ENCODE data around the gene PCDHGB2.
"Not testable (repeated sequence)": the region's sequence is repeated elsewhere in the genome, so short reads cannot be mapped to it uniquely, and the experiment has no call there.

The PCDHGB2 gene

DNA sequence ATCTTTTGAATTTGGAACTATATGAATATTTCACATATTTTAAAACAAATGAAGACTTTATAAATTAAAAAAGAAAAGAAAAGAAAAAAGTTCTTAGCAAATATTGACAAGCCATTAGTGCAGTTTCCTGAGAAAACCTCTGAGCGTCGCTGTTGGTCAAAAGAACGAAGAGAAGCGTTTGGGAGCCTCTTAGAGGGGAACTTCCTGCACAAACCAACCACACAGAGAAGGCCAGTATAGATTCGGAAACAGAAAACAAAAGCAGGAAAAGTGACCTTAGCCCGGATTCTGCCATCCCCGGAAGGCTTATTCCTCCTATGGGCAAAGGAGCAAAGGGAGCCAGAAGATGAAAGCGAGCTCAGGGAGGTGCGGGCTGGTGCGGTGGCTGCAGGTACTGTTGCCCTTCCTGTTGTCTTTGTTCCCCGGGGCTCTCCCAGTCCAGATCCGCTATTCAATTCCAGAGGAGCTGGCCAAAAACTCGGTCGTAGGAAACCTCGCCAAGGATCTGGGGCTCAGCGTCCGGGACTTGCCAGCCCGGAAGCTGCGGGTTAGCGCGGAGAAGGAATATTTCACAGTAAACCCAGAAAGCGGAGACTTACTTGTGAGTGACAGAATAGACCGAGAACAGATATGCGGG lies at the start of gene PCDHGB2:
Gene PCDHGB2 (plus strand): TSS at position 205 of the 637 bp plus-strand sequence. CDS start 142 bp downstream, at position 347.
- DNase-seq = no peak

DNA sequence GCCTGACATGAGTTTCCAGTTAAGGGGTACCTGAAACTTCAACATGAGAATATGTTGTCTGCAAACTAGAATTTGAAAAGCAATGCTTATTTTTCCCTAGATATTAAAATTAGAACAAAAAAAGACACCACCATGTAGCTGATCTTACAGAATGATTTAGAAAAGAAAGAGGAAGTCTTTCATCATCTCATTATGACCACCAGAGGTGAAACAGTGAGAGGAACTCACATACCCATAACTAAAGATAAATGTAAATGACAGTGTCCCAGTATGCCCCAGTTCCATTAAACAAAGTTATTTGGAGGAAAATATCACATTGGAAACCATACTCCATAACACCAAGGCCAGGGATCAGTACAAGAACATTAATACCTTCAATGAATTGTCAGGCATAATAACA lies 46.1 kb upstream of the PCDHGB2 start:
- DNase-seq = no peak

DNA sequence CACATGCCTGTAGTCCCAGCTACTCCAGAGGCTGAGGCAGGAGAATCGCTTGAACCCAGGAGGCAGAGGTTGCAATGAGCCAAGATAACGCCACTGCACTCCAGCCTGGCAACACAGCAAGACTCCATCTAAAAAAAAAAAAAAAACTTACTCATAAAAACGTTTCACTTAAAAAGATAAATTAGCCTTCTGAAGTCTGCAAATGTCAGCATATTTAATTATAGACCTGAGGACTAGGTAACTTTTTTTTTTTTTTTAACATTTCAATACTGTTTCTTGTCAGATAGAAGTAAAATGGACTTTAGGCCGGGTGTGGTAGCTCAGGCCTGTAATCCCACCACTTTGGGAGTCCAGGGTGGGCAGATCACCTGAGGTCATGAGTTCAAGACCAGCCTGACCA lies 42.8 kb upstream of the PCDHGB2 start:
- not testable (repeated sequence) for DNase-seq

DNA sequence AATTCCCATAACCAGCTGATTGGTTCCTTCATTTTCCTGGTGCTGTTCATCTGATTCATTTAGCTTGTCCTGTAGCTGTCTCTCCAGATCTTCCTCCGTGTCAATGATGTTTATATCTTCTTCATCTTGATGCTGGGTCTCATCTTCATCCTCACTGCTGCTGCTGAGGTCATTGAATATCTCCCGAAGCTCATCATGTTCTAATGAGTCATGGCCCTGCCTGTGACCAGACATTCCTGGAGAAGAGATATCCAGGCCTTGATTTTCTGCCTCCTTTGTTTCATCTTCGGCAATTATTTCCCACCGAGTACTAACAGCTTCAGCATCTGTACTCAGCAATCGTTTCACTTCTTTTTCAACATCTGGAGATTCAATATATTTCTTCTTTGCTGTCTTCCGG lies 40.6 kb upstream of the PCDHGB2 start:
- DNase-seq = no peak

DNA sequence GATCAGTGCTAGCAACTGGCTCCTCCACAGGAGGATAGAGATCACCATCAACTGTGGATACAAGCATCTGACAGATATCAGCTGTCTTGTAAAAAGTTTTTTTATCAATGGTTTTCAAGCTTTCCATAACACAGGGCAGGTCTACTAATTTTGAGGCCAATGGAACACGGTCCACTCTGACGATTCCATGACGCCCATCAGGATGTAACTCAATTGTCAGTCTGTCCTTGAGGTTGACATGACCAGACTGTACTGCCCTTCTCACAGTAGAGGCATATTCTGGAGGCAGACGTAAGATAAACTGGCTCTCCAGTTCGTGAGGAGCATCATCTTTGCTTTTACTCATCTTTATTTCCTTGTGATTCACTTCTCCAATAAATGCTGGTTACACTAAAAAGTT lies 40.1 kb upstream of the PCDHGB2 start:
- no peak for DNase-seq

DNA sequence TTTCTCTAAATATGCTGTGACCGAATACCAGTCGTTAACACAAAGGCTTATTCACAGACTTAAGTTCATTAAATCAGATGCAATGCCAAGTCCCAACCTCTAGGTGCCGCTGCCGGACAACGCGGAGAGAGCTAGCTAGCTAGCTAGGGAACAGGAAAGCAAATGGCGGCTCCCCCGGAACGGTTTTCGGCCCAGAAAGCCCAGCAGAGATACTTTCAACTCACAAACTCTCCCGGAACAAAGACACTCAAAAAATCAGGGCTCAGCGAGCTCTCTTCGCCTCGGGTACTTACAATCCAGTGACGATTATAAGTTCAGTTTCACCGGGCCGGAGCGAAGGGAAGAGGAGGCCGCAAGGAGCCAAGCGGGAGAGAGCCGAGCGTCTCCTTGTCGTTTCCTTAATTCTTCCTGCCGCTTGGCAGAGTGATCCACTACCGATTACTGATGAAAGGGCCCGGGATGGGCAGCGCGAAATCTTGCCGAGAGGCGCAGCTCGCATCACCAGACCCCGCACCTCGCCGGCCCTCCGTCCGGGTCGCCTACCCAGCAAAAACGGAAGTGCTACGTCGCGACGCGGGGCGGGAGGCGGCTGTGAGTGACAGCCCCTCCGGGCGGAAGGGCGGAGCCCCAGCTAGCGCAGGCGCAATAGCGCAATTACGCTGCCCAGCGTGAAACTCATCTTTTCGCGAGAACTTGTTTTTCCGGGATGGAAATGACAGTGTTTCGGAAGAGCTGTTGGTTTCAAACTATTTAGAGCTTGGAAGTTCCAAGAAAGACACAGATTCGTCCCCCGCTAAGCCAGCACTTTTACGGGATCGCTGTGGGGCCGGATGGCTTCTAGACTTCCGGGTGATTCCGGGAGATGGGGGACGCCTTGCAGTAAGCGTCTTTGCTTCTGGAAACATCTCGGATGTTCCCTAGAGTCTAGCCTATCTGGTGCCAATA lies 39.3 kb upstream of the PCDHGB2 start, which contains the start of gene TAF7:
Gene TAF7 (minus strand): TSS at position 560 of the 945 bp plus-strand sequence. CDS start 740 bp downstream, outside the sequence.
- peak; percentile 92 for DNase-seq

DNA sequence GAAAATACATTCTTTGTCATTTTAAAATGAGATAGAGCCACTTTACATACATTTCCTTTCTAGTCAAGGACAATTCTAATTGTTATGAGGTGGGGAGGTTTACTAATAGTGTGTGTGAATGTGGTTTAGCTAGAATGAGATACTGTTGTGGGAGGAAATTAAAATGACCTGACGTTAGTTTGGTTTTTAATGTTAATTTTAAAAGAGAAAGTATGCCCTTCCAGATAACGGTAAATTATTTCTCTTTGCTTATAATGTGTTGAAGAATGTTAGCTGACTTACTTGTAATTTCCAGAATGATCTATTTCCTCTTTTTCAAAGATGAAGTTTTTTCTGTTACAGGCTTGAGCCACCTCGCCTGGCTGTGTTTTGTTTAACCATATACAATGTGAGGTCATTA lies 37.5 kb upstream of the PCDHGB2 start:
- no peak for DNase-seq

DNA sequence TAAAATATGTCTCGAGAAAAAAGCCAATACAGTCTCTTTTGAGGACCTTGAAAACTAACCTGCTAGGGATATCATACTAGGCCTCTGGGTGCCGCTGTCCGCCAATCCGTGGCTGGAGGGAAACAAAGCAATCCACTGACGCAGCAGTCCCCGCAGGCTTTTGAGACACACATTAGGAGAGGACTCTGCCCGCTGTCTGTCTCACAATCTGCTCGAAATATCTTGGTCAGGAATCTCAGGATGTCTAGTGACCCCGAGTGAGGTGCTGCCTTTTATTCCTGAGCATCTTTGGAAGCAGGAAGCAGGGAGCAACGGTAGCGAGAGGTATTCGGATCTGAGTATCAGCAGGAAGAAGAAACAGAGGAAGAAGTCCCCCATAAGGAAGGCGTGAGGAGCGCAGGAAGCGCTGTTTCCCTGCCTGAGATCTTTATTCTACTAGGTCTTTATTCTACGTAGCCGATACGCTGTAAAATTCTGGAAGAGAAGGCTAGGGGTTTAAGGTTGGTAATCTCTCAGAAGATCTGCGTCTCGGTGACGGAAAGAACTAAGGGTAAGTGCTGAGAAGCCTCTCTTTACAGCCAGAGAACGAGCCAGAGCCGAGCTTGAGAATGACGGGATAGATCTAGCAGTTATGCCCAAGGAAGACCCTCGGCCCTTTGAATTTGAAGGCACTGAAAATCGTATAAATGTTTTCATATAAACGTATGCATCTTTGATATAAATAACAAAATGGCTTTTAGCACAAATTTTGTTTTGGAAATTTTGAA lies 33.5 kb upstream of the PCDHGB2 start:
- no peak for DNase-seq

DNA sequence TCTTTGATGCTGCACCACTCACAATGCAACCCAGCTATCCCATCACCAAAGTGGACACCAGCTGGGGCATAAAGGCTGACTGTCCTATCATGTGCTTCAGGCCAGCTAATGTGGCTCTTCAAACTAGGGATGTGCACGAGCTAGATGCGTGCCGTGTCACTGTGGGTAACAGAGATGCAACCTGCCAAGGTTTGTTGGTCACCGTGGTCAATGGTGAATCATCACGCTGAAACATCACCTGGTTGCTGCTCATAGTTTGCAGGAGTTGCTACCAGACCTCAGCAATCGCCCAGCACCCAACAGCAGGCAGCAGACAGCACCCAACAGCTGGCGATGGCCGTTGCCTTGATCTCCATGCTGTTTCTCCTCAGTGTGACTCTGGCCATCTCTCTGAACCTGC lies 31.6 kb upstream of the PCDHGB2 start:
- no peak for DNase-seq

DNA sequence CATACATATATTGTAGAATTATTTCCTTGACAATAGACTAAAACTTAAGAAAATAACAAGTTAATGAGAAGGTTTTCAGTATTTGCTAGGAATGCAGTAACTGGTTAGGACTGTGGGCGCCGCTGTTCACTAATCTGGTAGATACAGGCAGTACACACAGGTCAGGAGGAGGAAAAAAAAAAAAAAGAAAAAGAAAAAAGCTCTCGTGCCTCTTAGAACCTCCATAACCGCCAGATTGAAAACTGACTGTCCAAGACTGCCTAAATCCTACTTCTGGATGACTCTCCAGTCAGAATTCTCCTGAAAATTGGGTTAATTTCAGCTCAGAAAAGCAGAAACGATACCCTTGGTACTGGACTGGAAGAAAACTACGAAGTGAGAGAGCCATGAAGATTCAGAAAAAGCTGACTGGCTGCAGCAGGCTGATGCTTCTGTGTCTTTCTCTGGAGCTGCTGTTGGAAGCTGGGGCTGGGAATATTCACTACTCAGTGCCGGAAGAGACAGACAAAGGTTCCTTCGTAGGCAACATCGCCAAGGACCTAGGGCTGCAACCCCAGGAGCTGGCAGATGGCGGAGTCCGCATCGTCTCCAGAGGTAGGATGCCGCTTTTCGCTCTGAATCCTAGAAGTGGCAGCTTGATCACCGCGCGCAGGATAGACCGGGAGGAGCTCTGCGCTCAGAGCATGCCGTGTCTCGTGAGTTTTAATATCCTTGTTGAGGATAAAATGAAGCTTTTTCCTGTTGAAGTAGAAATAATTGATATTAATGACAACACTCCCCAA lies 29.3 kb upstream of the PCDHGB2 start, which contains the start of gene PCDHGA1:
Gene PCDHGA1 (plus strand): TSS at position 216 of the 782 bp plus-strand sequence.
- no peak for DNase-seq

DNA sequence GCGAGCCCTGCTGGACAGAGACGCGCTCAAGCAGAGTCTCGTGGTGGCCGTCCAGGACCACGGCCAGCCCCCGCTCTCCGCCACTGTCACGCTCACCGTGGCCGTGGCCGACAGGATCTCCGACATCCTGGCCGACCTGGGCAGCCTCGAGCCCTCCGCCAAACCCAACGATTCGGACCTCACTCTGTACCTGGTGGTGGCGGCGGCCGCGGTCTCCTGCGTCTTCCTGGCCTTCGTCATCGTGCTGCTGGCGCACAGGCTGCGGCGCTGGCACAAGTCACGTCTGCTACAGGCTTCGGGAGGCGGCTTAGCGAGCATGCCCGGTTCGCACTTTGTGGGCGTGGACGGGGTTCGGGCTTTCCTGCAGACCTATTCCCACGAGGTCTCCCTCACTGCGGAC lies 27.2 kb upstream of the PCDHGB2 start:
- DNase-seq = not testable (repeated sequence)

DNA sequence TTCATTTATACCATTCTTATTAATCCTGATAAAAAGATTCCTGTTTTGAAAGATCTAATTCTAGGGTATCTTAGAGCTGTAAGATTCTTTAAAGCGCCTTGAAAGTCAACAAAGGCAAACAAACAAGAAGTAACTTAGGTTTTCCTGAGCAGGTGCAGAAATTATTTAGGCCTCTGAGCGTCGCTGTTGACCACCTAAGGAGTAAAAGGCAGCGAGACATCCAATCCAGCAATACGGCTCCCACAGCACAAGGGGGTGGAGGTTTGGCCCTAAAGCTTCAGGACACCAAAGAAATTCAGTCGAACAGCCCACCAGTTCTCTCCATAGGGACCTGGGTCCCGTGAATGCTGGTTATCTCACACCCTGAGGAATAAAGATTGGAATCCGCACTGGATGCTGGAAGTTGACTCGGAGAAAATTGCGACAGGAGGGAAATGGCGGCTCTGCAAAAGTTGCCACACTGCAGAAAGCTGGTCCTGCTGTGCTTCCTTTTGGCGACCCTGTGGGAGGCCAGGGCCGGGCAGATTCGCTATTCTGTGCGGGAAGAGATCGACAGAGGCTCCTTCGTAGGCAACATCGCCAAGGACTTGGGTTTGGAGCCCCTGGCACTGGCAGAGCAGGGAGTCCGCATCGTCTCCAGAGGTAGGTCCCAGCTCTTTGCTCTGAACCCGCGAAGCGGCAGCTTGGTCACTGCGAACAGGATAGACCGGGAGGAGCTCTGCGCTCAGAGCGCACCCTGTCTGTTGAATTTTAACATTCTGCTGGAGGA lies 21.1 kb upstream of the PCDHGB2 start, which contains the start of gene PCDHGA2:
Gene PCDHGA2 (plus strand): TSS at position 223 of the 769 bp plus-strand sequence.
- no peak for DNase-seq

DNA sequence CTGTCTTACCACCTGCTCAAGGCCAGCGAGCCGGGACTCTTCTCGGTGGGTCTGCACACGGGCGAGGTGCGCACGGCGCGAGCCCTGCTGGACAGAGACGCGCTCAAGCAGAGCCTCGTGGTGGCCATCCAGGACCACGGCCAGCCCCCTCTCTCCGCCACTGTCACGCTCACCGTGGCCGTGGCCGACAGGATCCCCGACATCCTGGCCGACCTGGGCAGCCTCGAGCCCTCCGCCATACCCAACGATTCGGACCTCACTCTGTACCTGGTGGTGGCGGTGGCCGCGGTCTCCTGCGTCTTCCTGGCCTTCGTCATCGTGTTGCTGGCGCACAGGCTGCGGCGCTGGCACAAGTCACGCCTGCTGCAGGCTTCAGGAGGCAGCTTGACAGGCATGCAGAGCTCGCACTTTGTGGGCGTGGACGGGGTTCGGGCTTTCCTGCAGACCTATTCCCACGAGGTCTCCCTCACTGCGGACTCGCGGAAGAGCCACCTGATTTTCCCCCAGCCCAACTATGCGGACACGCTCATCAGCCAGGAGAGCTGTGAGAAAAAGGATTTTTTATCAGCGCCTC lies 18.9 kb upstream of the PCDHGB2 start:
- not testable (repeated sequence) for DNase-seq

DNA sequence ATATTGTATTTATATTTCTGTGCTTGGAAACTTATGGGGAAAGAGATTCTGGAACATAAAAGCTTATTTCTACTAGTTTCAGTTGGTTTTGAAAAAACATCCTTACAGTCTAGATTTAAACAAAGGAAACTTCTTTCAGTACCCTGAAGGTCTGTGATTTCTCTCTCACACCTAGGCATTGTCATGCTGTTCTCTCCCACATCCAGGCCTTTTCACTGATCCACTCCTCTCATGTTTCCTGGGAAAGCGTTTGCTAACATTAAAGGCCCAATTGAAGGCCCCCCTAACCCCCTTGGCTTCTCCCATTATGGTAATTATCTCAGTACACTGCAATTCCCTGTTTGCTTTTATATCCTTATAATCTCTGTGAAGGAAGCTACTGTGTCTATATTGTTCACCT lies 17.0 kb upstream of the PCDHGB2 start:
- DNase-seq = no peak

DNA sequence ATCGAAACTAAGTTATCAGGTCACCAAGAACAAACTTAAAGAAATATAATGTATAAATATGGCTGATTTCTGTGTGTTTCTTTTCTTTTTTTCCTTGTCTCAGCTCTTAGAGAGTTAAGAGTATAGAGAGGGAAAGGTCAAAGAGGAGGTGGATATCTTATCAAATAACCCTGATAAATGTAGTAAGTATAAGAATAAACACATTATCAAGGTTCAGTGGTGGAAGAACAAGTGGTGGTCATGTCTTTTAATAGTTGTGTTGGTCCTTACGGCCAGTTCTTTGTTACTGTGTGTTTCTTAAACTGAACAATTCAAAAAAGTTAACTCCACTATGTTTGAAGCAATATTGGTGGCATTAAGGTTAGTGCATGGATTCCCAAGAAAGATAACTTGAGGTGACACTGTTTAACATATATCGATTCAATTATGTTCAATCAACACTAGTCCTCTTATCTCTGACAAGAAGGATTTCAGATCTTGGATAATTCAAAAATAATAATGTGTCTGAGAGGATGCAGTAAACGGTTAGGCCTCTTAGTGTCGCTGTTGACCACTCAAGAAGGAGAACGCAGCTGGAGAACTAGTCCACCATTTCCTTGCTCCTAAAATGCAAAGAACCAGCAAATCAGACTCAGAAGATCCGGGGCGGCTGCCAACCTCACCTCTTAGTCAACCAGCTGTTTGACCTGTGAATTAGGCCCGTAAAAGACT lies 16.4 kb upstream of the PCDHGB2 start, which contains the start of gene PCDHGA3:
Gene PCDHGA3 (plus strand): TSS at position 588 of the 711 bp plus-strand sequence. CDS start 205 bp downstream, outside the sequence.
- DNase-seq = no peak

DNA sequence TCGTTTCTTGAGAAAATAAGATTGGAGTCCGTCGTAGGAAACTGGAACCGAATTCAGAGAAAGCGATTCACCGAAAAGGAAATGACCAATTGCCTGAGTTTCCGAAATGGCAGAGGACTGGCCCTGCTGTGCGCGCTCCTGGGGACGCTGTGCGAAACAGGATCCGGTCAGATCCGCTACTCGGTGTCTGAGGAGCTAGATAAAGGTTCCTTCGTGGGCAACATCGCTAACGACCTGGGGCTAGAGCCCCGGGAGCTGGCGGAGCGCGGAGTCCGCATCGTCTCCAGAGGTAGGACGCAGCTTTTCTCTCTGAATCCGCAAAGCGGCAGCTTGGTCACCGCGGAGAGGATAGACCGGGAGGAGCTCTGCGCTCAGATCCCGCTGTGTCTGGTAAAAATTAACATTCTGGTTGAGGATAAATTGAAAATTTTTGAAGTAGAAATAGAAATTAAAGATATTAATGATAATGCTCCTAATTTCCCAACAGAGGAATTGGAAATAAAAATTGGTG lies 15.8 kb upstream of the PCDHGB2 start:
- DNase-seq = no peak

DNA sequence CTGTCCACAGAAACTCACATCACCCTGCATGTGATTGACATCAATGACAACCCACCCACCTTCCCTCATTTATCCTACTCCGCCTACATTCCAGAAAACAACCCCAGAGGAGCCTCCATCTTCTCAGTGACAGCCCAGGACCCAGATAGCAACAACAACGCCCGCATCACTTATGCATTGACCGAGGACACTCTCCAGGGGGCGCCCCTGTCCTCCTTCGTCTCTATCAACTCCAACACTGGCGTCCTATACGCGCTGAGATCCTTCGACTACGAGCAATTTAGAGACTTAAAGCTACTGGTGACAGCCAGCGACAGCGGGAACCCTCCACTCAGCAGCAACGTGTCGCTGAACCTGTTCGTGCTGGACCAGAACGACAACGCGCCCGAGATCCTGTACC lies 14.5 kb upstream of the PCDHGB2 start:
- no peak for DNase-seq

DNA sequence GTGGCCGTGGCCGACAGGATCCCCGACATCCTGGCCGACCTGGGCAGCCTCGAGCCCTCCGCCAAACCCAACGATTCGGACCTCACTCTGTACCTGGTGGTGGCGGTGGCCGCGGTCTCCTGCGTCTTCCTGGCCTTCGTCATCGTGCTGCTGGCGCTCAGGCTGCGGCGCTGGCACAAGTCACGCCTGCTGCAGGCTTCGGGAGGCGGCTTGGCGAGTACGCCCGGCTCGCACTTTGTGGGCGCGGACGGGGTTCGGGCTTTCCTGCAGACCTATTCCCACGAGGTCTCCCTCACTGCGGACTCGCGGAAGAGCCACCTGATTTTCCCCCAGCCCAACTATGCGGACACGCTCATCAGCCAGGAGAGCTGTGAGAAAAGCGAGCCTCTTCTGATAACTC lies 13.8 kb upstream of the PCDHGB2 start:
- DNase-seq = not testable (repeated sequence)

DNA sequence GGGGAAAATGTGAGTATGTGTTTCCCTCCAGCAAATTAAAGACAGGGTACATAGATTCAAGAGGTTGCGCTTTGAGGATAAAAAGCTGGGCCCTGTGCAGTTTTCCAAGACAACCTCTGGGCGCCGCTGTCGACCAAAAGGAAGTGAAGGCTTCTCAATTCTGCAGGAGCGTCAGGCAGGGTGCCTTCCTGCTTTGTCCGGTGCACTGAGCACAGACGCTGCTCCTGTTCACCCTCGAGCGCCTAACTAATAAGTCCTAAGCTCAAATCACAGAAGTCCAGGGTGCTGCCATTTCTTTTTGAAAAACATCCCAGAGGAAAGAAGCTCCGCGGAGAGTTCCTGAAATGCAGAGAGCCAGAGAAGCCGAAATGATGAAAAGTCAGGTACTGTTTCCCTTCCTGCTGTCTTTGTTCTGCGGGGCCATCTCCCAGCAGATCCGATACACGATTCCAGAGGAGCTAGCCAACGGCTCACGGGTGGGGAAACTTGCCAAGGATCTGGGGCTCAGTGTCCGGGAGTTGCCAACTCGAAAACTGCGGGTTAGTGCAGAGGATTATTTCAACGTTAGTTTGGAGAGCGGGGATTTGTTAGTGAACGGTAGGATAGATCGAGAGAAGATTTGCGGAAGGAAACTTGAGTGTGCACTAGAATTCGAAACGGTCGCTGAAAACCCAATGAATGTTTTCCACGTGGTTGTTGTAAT lies 9.7 kb upstream of the PCDHGB2 start, which contains the start of gene PCDHGB1:
Gene PCDHGB1 (plus strand): TSS at position 183 of the 703 bp plus-strand sequence. CDS start 162 bp downstream, at position 345.
- DNase-seq = no peak
